Small intestine (tissue), 7 donors: ENCODE data around the gene TOMM7. TPM values are rescaled to one million over a fixed set of nuclear protein-coding genes. Genes with fewer than 3 reads are reported as not detected.

ENCODE experiments used
- DNase-seq, 2 donors: peaks; one replicate each; pipeline versions ENCODE4 v3.0.0 to v3.0.0-alpha.2; 2013
- FAIRE-seq: peaks from 2 replicates; lab custom pipeline; 2012; peaks lifted over from hg19 to GRCh38; lab: Jason Lieb, UNC
- H3K27ac ChIP-seq, 3 donors: one replicate each; pipeline ENCODE4 v1.5.1; 2013; ENCODE audit warnings: low read length in 2 of 3, mild to moderate bottlenecking in 2 of 3, control low read depth in 1 of 3, inconsistent platforms in 1 of 3, low read depth in 1 of 3, moderate library complexity in 1 of 3
- H3K27me3 ChIP-seq, 3 donors: one replicate each; pipeline ENCODE4 v1.6.1; 2013; ENCODE audit warnings: low read length in 3 of 3, inconsistent platforms in 1 of 3; ENCODE audit not compliant: control insufficient read depth in 3 of 3, insufficient read depth in 3 of 3
- H3K36me3 ChIP-seq, 3 donors: one replicate each; pipeline ENCODE4 v1.6.1; 2013; ENCODE audit warnings: low read length in 3 of 3, inconsistent platforms in 1 of 3, low read depth in 1 of 3, mild to moderate bottlenecking in 1 of 3, moderate library complexity in 1 of 3; ENCODE audit not compliant: control insufficient read depth in 3 of 3, insufficient read depth in 2 of 3
- H3K4me1 ChIP-seq, 3 donors: one replicate each; pipeline ENCODE4 v1.6.1; 2013; ENCODE audit warnings: low read length in 2 of 3, inconsistent platforms in 1 of 3, low read depth in 1 of 3, mild to moderate bottlenecking in 1 of 3, moderate library complexity in 1 of 3; ENCODE audit not compliant: control insufficient read depth in 3 of 3, insufficient read depth in 2 of 3
- H3K4me3 ChIP-seq, 3 donors: one replicate each; pipeline ENCODE4 v1.5.1; 2013; ENCODE audit warnings: low read length in 3 of 3, control low read depth in 1 of 3, inconsistent platforms in 1 of 3, low read depth in 1 of 3, mild to moderate bottlenecking in 1 of 3, moderate library complexity in 1 of 3
- H3K9me3 ChIP-seq, 2 donors: one replicate each; pipeline ENCODE4 v1.6.1; 2013; ENCODE audit warnings: low read depth in 1 of 2, low read length in 1 of 2; ENCODE audit not compliant: control insufficient read depth in 2 of 2, insufficient read depth in 1 of 2
- WGBS, 3 donors: extraction: QIAGEN DNeasy Blood & Tissue Kit; methylation state at CpG; one replicate each; pipeline ENCODE4 v1.1.7; 2013; 5-methylcytosine and 5-hydroxymethylcytosine counted together
- polyA plus RNA-seq, 4 donors: library from polyadenylated mRNA; stranded (reverse) in 3 of 4; unstranded in 1 of 4; fragments of 200-250 nt in 3 of 4; fragments of 120-200 nt in 1 of 4; gene quantifications; one replicate each; pipeline versions ENCODE4 v1.2.1 to v1.2.3, GENCODE V29; 2013
- donor health status: healthy with polysubstance abuse.
- donor health status: control.
- donor health status: control.
- donor health status: Bipolar disorder and iron deficiency.
- donor health status: healthy.

Gene TOMM7
- polyA plus RNA-seq, 4 donors, result 270 to 556 (median 390) TPM

DNA sequence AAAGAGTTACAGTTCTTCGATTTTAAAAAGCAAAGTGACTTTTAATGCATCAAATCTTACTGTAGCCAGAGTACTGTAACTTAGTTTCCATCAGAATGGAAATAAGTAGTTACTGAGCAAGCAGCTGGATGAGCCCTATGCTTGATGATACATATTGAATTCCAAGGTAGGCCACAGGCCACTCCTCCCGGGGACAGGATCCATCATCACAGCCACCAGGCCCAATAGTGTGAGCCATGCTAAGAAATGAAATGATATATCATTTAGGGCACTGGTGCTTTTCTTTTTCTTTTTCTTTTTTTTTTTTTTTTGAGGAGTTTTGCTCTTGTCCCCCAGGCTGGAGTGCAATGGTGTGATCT, 42.9 kb upstream of the TOMM7 start:
- peaks cover 0 to 8% (median 0%) of the 10 kb centered on the region in 3 donors for H3K4me1 ChIP-seq
- no peak for DNase-seq
- no peaks in the 10 kb centered on the region for H3K36me3 ChIP-seq
- no peak overlapping the region for H3K27ac ChIP-seq
- no peaks in the 10 kb centered on the region for H3K27me3 ChIP-seq
- 74 to 81% (median 80%) methylated on average over 2 of the region's 2 CpGs for WGBS, 3 donors
- H3K9me3 ChIP-seq, result no peaks in the 10 kb centered on the region
- no peak overlapping the region for H3K4me3 ChIP-seq
- FAIRE-seq, result no peak

DNA sequence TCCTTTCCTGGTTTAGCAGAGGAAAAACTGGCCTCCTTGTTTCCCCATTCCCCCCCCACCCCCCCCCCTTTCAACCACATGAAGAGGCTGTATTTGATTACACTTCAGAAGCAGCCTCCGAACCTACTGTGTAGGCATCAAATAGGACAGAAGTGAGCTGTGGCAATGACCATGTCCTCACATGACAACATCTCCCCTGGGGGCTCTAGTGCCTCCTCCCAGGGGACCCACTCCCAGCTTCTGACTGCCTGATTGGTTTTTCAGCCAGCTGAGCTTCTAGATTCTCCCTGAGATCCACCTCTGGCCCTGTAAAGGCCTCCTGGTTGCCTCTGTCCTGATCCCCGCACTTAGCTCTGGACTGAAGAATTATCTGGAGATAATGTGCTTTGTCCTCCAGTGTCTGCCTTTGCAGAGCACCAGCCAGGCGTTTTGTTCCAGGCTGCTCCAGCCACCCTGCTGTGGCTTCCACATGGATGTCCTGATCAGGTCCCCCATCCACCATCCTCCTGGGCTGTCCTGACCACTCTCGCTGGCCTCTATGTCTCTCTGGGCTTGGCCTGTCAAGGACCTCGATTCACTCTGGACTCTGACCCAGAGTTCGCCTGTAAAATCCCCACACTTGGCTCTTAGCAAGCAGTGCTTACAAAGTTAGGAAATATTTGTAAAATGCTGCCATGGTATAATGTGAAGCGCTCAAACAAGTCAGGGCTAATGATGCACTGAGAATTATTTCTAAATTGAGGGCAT, 42.4 kb upstream of the TOMM7 start:
- H3K4me1 ChIP-seq, result peaks cover 0 to 8% (median 0%) of the 10 kb centered on the region in 3 donors
- H3K9me3 ChIP-seq, result no peaks in the 10 kb centered on the region
- H3K36me3 ChIP-seq, result no peaks in the 10 kb centered on the region
- H3K27ac ChIP-seq, result peak overlapping the region in 1 of 3 donors; percentile 41
- FAIRE-seq, result no peak
- H3K27me3 ChIP-seq, result no peaks in the 10 kb centered on the region
- peak; percentile 18 to 50 for DNase-seq
- 64 to 75% (median 65%) methylated on average over 7 of the region's 7 CpGs for WGBS, 3 donors
- H3K4me3 ChIP-seq, result no peak overlapping the region

DNA sequence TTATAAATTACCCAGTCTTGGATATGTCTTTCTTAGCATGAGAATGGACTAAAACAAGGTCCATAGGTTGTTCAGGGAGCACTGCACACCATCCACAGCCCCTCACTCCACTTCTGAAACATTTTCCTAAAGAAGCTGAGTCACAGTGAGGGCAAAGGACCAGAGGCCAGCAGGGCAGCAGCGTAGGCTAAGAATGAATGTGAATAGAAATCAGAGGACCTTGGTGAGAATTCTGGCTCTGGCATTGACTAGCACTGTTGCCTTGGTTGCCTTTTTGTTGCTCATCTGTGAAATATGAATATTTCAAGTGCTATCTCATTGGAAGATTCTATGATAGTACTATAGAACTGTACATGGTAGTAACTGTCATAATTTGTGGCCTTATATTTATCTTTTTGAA, 41.7 kb upstream of the TOMM7 start:
- no peak overlapping the region for H3K27ac ChIP-seq
- H3K4me3 ChIP-seq, result no peak overlapping the region
- H3K9me3 ChIP-seq, result no peaks in the 10 kb centered on the region
- H3K36me3 ChIP-seq, result no peaks in the 10 kb centered on the region
- WGBS, 3 donors, result 80 to 95% (median 88%) methylated on average over 1 of the region's 1 CpG
- FAIRE-seq (no peak), DNase-seq (no peak)
- H3K4me1 ChIP-seq, result peaks cover 0 to 8% (median 0%) of the 10 kb centered on the region in 3 donors
- H3K27me3 ChIP-seq, result no peaks in the 10 kb centered on the region

DNA sequence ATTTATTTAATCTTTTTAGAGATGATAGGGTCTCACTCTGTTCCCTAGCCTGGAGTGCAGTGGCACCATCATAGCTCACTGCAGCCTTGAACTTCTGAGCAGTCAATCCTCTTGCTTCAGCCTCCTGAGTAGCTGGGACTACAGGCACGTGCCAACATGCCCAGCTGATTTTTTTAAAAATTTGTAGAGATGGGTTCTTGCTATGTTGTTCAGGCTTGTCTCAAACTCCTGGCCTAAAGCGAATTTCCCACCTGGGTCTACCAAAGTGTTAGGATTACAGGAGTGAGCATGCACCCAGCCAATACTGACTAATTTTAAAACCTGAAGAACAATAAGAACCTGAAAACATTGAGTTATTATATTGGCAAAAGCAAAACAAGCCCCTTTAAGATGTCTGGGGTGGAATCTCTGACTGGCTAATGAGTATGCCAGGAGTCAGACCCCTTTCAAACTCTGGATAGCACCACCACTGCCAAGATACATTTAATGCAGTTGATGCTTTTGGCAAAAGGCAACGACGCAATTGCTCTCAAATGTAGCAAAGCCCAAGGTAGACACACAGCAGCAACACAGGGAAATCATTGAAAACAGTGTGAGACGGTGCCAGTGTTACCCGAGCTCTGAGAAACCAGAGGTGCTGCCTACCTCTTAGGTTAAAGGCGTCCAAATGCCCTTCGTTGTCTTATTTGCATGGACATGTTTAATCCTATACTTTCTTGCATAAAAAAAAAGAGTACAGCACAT, 40.7 kb upstream of the TOMM7 start:
- Histone ChIP-seq H3K4me1 (peaks cover 0 to 8% (median 0%) of the 10 kb centered on the region in 3 donors), H3K9me3 (no peaks in the 10 kb centered on the region), H3K36me3 (no peaks in the 10 kb centered on the region), H3K27me3 (no peaks in the 10 kb centered on the region), H3K27ac (no peak overlapping the region), H3K4me3 (no peak overlapping the region)
- DNase-seq (no peak), FAIRE-seq (no peak)
- 96% methylated on average over 8 of the region's 8 CpGs for WGBS, 3 donors

DNA sequence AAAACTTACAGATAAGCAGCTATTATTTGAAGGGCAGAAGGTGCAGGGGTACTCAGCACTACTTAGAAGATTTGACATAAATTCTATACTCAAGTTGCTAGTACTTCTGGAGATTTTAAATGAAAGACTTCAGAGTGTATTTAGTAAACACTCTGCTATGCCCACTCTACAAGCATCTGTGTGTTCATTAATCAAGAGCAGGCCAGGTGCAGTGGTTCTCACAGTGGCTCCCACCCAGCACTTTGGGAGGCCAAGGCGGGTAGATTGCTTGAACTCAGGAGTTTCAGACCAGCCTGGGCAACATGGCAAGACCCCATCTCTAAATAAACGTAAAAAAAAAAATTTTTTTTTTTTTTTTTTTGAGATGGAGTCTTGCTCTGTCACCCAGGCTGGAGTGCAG, 38.9 kb upstream of the TOMM7 start:
- WGBS, 3 donors, result 90 to 97% (median 93%) methylated on average over 2 of the region's 2 CpGs
- H3K27ac ChIP-seq, result no peak overlapping the region
- FAIRE-seq, result no peak
- H3K9me3 ChIP-seq, result no peaks in the 10 kb centered on the region
- H3K4me3 ChIP-seq, result no peak overlapping the region
- H3K4me1 ChIP-seq, result peaks cover 0 to 8% (median 0%) of the 10 kb centered on the region in 3 donors
- no peaks in the 10 kb centered on the region for H3K36me3 ChIP-seq
- no peak for DNase-seq
- H3K27me3 ChIP-seq, result no peaks in the 10 kb centered on the region

DNA sequence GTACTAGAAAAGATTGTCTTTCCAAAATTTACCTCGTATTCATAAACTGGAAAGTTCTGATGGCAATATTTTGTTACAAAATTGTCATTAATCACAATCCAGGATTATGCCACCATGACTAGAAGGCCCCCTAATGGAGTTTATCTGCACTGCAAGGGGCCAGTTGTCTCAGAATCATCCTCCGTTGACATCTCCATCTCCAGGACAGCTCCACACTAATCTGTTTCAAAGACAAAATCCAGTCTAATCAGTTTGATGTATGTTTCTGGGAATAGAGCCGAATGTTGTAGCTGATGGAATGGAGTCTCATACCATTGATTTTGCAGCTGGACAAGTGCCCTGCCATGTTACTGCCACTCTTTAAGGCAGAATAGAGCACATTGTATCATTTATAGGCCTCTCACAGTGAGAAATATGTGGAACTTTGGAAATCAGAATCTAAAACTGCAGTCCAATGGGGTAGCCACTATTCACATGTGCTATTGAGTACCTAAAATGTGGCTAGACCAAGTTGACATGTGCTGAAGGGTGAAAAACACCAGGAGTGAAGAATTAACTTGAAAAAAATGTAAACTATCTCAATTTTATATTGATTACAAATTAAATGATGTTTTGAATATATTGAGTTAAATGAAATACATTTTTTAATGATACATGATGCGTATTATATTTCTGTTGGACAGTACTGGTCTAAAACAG, 38.3 kb upstream of the TOMM7 start:
- H3K36me3 ChIP-seq, result no peaks in the 10 kb centered on the region
- no peaks in the 10 kb centered on the region for H3K27me3 ChIP-seq
- H3K9me3 ChIP-seq, result no peaks in the 10 kb centered on the region
- 65 to 81% (median 80%) methylated on average over 4 of the region's 4 CpGs for WGBS, 3 donors
- no peak overlapping the region for H3K4me3 ChIP-seq
- H3K27ac ChIP-seq, result no peak overlapping the region
- FAIRE-seq (no peak), DNase-seq (no peak)
- H3K4me1 ChIP-seq, result peaks cover 0 to 8% (median 0%) of the 10 kb centered on the region in 3 donors

DNA sequence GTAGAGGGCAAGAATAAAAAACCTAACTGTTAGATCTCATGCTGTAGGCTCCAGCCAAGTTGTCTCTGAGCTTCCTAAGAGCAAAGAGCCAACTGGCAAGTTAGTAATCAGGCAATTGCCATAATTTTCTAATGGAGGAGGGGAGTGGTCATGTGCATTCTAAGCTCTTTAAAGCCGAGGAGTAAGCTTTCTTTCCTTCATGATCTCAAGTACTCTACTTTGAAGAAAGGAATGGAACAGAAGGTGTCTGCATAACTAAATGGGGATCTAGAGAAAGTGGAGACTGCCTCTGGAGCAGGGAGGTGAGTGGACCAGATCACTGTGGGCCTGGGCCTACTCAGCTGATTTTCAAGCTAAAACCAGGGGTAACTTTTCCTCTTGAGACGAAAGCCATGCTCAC, 37.7 kb upstream of the TOMM7 start:
- no peaks in the 10 kb centered on the region for H3K36me3 ChIP-seq
- H3K4me1 ChIP-seq, result peaks cover 0 to 4% (median 4%) of the 10 kb centered on the region in 3 donors
- H3K27ac ChIP-seq, result no peak overlapping the region
- H3K9me3 ChIP-seq, result no peaks in the 10 kb centered on the region
- WGBS, 3 donors, result 79 to 88% (median 84%) methylated on average over 2 of the region's 2 CpGs
- no peak for FAIRE-seq
- H3K27me3 ChIP-seq, result no peaks in the 10 kb centered on the region
- DNase-seq, result no peak
- H3K4me3 ChIP-seq, result no peak overlapping the region

DNA sequence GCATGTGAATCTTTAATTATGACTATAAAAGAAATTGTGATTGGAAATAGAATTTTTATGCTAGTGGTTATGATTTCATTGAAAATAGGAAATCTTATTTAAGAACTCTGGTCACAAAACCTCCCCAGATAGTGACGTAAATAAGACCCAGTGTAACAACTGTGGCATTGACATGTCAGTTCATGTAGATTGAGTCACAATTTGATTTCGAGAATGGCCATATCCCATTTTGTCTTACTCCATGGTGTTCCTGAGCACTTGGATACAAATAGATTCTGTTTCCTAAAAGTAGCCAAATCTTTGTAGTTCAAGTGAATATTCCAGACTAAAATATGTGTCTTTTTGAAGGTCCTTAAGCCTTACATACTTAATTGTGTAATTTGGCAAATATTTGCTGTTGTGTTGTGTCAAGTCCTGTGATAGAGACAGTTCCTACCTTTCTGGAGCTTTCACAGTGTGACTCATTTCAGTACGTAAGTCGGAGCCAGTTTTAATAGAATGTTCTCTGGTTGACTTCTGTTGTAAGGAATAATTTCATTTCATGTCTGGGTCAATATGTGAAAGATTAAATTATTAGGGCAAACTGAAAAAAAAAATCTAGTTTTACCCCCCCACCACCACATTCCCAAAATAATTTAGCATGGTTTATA, 37.1 kb upstream of the TOMM7 start:
- no peaks in the 10 kb centered on the region for H3K9me3 ChIP-seq
- WGBS, 3 donors, result 77 to 92% (median 80%) methylated on average over 4 of the region's 4 CpGs
- DNase-seq (no peak), FAIRE-seq (no peak)
- H3K27me3 ChIP-seq, result no peaks in the 10 kb centered on the region
- H3K27ac ChIP-seq, result no peak overlapping the region
- no peak overlapping the region for H3K4me3 ChIP-seq
- no peaks in the 10 kb centered on the region for H3K36me3 ChIP-seq
- peaks cover 0 to 4% (median 0%) of the 10 kb centered on the region in 3 donors for H3K4me1 ChIP-seq
